ENCODE data around the gene PAX2. TPM values are rescaled to one million over a fixed set of nuclear protein-coding genes. Genes with fewer than 3 reads are reported as not detected.

The PAX2 gene
- total RNA-seq, 1 experiment from 2014 or later: not detected

GRCh38 chr10:100867261-100867963, 122.0 kb downstream of the PAX2 start:
- Histone ChIP-seq H3K36me3 (ENCODE audit: low read depth) (no peaks in the 10 kb centered on the region), H2AFZ (no peak overlapping the region), H4K20me1 (ENCODE audit: insufficient read depth) (no peaks in the 10 kb centered on the region), H3K79me2 (ENCODE audit: low read depth) (no peaks in the 10 kb centered on the region), H3K4me3 (no peak overlapping the region), H3K27ac (no peak overlapping the region), H3K4me1 (replicated peaks; ENCODE audit: insufficient read depth) (no peaks in the 10 kb centered on the region), H3K9me2 (ENCODE audit: insufficient read depth) (no peaks in the 10 kb centered on the region), H3K4me2 (no peak overlapping the region), H3K27me3 (ENCODE audit: insufficient read depth, low read depth) (peaks cover 54% of the 10 kb centered on the region), H3K9me3 (ENCODE audit: insufficient read depth, low read depth) (no peaks in the 10 kb centered on the region), H3F3A (ENCODE audit: insufficient read depth, low read depth) (no peaks in the 10 kb centered on the region)
- ChIA-PET CTCF (no interaction called here), POLR2A (ENCODE audit: unreplicated experiment) (no interaction called here)
- no peak for DNase-seq
- TF ChIP-seq EZH2 (IDR thresholded peaks at IDR 0.05; ENCODE audit: low read depth) (no peak), CTCF (conservative IDR thresholded peaks at IDR 0.05) (no peak)
- no TSS peak for BruUV-seq (replicated peaks)
- intact Hi-C loops (cut with micrococcal nuclease; ENCODE audit: unreplicated experiment): no loop called here

- H3K27ac ChIP-seq: no peak overlapping the region
- no peaks in the 10 kb centered on the region for H4K20me1 ChIP-seq (ENCODE audit: insufficient read depth)
- H3K4me1 ChIP-seq (replicated peaks; ENCODE audit: insufficient read depth): no peaks in the 10 kb centered on the region
- no peaks in the 10 kb centered on the region for H3K9me2 ChIP-seq (ENCODE audit: insufficient read depth)
- H3F3A ChIP-seq (ENCODE audit: insufficient read depth, low read depth): no peaks in the 10 kb centered on the region
- POLR2A ChIA-PET (ENCODE audit: unreplicated experiment): no interaction called here
- intact Hi-C loops (cut with micrococcal nuclease; ENCODE audit: unreplicated experiment): no loop called here
- no peak overlapping the region for H2AFZ ChIP-seq
- H3K4me2 ChIP-seq: no peak overlapping the region
- CTCF ChIA-PET: no interaction called here
- DNase-seq: no peak
- no TSS peak for BruUV-seq (replicated peaks)
- no peaks in the 10 kb centered on the region for H3K79me2 ChIP-seq (ENCODE audit: low read depth)
- H3K36me3 ChIP-seq (ENCODE audit: low read depth): no peaks in the 10 kb centered on the region
- H3K27me3 ChIP-seq (ENCODE audit: insufficient read depth, low read depth): peaks cover 49% of the 10 kb centered on the region
- TF ChIP-seq CTCF (conservative IDR thresholded peaks at IDR 0.05) (no peak), EZH2 (IDR thresholded peaks at IDR 0.05; ENCODE audit: low read depth) (no peak)
- no peak overlapping the region for H3K4me3 ChIP-seq
- no peaks in the 10 kb centered on the region for H3K9me3 ChIP-seq (ENCODE audit: insufficient read depth, low read depth)
Observed at GRCh38 chr10:100868382-100868781, 123.0 kb downstream of the PAX2 start.

- H3K79me2 ChIP-seq (ENCODE audit: low read depth): no peaks in the 10 kb centered on the region
- no peaks in the 10 kb centered on the region for H3K36me3 ChIP-seq (ENCODE audit: low read depth)
- H3K4me1 ChIP-seq (replicated peaks; ENCODE audit: insufficient read depth): no peaks in the 10 kb centered on the region
- no TSS peak for BruUV-seq (replicated peaks)
- H2AFZ ChIP-seq: no peak overlapping the region
- H3K27me3 ChIP-seq (ENCODE audit: insufficient read depth, low read depth): peaks cover 48% of the 10 kb centered on the region
- intact Hi-C loops (cut with micrococcal nuclease; ENCODE audit: unreplicated experiment): no loop called here
- H3K9me3 ChIP-seq (ENCODE audit: insufficient read depth, low read depth): no peaks in the 10 kb centered on the region
- DNase-seq: no peak
- H4K20me1 ChIP-seq (ENCODE audit: insufficient read depth): no peaks in the 10 kb centered on the region
- no peaks in the 10 kb centered on the region for H3F3A ChIP-seq (ENCODE audit: insufficient read depth, low read depth)
- H3K4me3 ChIP-seq: no peak overlapping the region
- no peaks in the 10 kb centered on the region for H3K9me2 ChIP-seq (ENCODE audit: insufficient read depth)
- H3K4me2 ChIP-seq: no peak overlapping the region
- CTCF ChIA-PET: no interaction called here
- POLR2A ChIA-PET (ENCODE audit: unreplicated experiment): no interaction called here
- TF ChIP-seq EZH2 (IDR thresholded peaks at IDR 0.05; ENCODE audit: low read depth): no peak
- no peak for TF ChIP-seq CTCF (conservative IDR thresholded peaks at IDR 0.05)
- H3K27ac ChIP-seq: no peak overlapping the region
Observed at GRCh38 chr10:100869399-100869798, 124.0 kb downstream of the PAX2 start.

Measured in PC-9 (cell line).